ENCODE data around the gene FBXO21.

Gene FBXO21

GRCh38 chr12:117126335-117126734 is 63.9 kb downstream of the FBXO21 start:
- DNase-seq (ENCODE audit: insufficient read length, low spot score), result no peak
- no peak for FAIRE-seq
- TF ChIP-seq POLR2A (IDR thresholded peaks at IDR 0.05; ENCODE audit: low read depth, low read length), result no peak

DNA sequence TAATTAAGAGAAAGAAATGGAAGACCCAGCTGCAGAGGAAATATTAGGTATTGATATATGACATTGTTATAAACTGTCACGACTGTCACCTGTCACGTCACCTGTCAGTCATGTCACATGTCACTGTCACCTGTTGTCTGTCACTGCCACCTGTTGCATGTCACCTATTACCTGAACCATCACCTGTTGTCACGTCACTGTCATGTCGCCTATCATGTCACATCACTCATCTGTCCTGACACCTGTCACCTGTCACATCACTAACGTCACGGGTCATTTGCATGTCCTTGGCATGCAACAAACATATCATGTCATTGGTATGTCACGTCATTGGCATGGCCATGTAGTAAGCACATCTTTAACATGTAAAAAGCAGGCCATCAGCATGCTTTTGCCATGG is 64.5 kb downstream of the FBXO21 start:
- no peak for TF ChIP-seq POLR2A (IDR thresholded peaks at IDR 0.05; ENCODE audit: low read depth, low read length)
- FAIRE-seq (no peak), DNase-seq (ENCODE audit: insufficient read length, low spot score) (no peak)

DNA sequence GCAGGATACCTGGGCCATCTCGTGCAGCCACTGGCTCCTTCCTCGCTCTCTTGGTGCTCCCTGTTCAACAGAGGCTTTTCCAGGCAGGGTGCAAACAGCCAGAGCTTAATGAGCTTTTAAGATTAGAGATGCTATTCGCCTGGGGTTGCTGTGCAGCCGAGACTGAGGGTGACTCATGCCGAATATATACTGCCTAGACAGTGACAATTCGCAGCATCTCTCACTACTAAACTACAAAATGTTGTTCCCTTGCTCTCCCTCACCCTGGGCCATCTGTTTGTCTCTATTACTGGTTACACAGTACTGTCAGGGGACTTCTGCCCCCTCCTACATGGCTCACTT is 65.0 kb downstream of the FBXO21 start:
- TF ChIP-seq POLR2A (IDR thresholded peaks at IDR 0.05; ENCODE audit: low read depth, low read length), result no peak
- no peak for FAIRE-seq
- DNase-seq (ENCODE audit: insufficient read length, low spot score), result peak; percentile 25

DNA sequence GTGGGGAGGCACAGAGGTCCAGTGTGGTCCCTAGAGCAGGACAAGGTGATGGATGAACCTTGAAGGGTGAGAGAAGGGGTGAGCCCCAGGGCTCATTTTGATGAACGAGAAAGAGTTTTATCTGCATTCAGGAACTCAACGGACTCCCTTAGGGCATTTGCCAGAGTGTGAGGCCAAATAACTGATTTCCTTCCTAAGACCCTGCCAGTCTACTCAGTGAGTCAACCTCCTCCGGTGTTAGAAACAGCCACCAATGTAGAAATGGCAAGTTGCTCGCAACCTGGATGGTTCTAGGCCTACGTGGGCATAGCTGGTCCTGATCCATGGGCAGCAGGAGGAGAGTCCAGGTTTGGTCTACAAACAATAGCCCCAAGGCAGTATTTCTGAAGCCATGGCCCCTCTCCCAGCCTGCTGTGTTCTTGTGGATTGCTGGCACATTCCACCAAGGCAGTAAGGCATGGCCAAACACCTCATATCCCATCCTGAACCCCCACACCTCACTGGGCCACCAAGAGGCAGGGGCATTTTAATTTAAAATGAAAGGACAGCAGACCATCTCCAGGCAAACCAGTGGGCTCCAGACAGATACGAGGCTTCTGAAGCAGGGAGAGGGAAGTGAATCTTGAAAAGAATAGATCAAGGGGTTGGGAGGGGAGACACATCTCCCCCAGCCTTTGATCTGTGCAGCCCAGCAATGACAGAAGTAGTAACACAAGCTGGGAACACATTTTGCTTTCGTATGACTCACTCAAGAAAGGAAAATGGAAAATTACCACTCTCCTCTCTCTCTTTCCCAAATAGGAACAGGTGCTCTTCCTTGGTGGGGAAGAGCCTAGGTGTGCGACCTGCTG is 65.6 kb downstream of the FBXO21 start:
- DNase-seq (ENCODE audit: insufficient read length, low spot score), result no peak
- FAIRE-seq, result no peak
- no peak for TF ChIP-seq POLR2A (IDR thresholded peaks at IDR 0.05; ENCODE audit: low read depth, low read length)

- DNase-seq (ENCODE audit: insufficient read length, low spot score) (no peak), FAIRE-seq (no peak)
- TF ChIP-seq POLR2A (IDR thresholded peaks at IDR 0.05; ENCODE audit: low read depth, low read length), result no peak
Observed at GRCh38 chr12:117121441-117121840, 68.8 kb downstream of the FBXO21 start.

GRCh38 chr12:117120787-117121186 is 69.5 kb downstream of the FBXO21 start:
- FAIRE-seq (no peak), DNase-seq (ENCODE audit: insufficient read length, low spot score) (no peak)
- TF ChIP-seq POLR2A (IDR thresholded peaks at IDR 0.05; ENCODE audit: low read depth, low read length), result no peak

- no peak for TF ChIP-seq POLR2A (IDR thresholded peaks at IDR 0.05; ENCODE audit: low read depth, low read length)
- FAIRE-seq (no peak), DNase-seq (ENCODE audit: insufficient read length, low spot score) (peak; percentile 57)
Observed at GRCh38 chr12:117119592-117120198, 70.6 kb downstream of the FBXO21 start.

- no peak for DNase-seq (ENCODE audit: insufficient read length, low spot score)
- TF ChIP-seq POLR2A (IDR thresholded peaks at IDR 0.05; ENCODE audit: low read depth, low read length), result no peak
- no peak for FAIRE-seq
Observed at GRCh38 chr12:117118838-117119591, 71.3 kb downstream of the FBXO21 start.

DNA sequence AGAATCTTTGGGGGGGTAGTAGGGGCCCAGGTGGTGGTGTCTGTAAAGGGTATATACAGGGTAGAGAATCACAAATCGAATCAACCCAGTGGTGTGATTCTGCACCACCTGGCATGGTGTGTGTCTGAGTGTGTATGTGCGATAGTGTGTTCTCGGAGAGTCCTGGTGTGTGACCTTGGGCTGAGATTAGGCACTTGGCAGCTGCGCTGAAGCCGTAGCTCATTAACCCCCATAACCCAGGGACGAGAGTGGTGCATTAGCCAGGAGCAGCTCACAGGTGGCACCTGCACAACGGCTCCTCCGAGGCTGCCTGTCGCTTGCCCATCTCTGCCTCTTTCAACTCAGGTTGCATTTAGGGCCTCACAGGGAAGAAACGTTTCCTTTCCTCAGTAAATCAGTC is 75.5 kb downstream of the FBXO21 start:
- FAIRE-seq, result no peak
- DNase-seq (ENCODE audit: insufficient read length, low spot score), result no peak
- TF ChIP-seq POLR2A (IDR thresholded peaks at IDR 0.05; ENCODE audit: low read depth, low read length), result no peak

GRCh38 chr12:117113231-117113630 is 77.0 kb downstream of the FBXO21 start:
- TF ChIP-seq POLR2A (IDR thresholded peaks at IDR 0.05; ENCODE audit: low read depth, low read length), result no peak
- DNase-seq (ENCODE audit: insufficient read length, low spot score), result no peak

DNA sequence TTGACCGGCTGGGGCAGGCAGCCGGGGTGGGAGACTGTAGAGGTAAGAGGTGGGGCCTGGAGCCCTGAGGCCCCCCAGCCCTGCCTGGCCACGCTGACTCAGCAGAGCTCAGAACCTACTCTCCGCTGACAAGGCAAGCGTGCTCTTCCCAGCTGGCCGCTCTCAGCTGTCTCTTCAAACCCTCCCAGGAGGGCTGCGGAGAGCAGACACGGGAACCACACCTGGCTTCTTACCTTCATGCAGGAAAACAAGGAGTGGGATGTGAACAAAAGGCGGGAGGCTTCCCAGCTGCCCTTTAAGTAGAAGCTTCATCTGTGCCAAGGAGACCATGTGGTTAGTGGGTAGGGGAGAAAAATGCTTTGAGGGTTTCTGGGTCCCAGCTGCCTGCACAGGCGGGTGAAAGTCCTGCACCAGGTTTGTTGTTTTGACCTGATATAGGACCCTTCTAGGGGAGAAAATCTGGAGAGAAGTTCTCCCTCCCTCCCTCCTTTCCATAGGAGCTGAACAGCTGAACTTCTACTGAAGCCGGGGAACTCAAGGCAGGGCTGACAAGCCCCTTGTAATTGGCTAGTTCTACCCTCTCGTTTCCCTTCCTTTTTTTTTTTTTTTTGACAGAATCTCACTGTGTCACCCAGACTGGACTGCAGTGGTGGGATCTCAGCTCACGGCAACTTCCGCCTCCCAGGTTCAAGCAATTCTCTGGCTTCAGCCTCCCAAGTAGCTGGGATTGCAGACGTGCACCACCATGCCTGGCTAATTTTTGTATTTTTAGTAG is 78.3 kb downstream of the FBXO21 start:
- TF ChIP-seq POLR2A (IDR thresholded peaks at IDR 0.05; ENCODE audit: low read depth, low read length), result no peak
- FAIRE-seq, result no peak
- no peak for DNase-seq (ENCODE audit: insufficient read length, low spot score)

More at GRCh38 chr12:117113231-117113630, 77.0 kb downstream of the FBXO21 start:
- FAIRE-seq, result no peak

DNA sequence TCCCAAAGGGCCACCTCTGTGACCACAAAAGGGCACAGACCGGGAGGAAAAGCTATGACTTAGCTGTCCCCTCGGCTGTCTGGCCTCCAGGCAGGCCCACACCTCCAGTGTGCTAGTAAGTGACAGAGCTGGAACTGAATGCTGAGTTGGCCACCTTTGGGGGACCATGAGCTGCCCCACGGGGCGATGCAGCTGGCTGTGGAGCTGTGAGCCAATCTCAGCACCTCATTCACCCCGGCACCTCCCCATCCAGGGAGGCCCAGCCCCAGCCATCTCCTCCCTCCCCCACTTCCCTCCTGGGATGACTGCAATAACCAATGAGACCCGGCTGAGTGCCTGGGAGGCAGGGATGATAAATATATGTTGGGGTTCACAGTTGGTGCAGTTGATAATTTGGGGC is 78.9 kb downstream of the FBXO21 start:
- TF ChIP-seq POLR2A (IDR thresholded peaks at IDR 0.05; ENCODE audit: low read depth, low read length), result no peak
- no peak for FAIRE-seq
- DNase-seq (ENCODE audit: insufficient read length, low spot score), result no peak

DNA sequence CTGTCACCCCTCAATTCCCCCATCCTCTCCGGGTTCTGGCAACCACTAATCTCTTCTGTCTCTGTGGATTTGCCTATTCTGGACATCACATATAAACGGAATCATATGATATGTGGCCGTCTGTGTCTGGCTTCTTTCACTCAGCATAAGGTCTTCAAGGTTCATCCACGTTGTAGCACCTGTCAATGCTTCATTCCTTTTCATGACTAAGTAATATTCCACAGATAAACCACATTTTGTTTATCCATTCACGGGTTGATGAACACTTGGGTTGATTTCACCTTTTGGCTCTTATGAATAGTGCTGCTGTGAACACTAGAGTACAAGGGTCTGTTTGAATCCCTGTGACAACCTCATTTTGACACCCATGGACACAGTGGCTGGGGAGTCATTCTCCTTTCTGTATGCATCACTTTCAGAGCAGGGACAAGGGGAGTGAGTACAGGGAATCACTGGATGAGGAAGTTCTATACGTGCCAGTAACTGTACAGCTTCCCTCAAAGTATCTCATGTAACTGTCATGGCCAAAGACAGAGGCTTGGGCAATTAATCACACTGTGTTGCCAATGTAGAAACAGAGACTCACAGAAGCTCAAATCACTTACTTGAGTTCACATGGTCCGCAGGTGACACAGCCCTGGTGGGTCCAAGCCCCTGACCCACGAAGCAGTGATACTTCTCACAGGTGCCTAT is 80.2 kb downstream of the FBXO21 start:
- DNase-seq (ENCODE audit: insufficient read length, low spot score), result no peak
- TF ChIP-seq POLR2A (IDR thresholded peaks at IDR 0.05; ENCODE audit: low read depth, low read length), result no peak
- FAIRE-seq, result no peak

Data from H54 (cell line).